Fibroblast of lung (primary cell): ENCODE data around the gene ZSCAN9.

Experiments
- CTCF ChIP-seq, 2 donors: IDR thresholded peaks in 1 of 2; conservative IDR thresholded peaks in 1 of 2; 1 replicate in 1 of 2; 2 replicates in 1 of 2; pipeline ENCODE4 v1.5.1; 2011 to 2012; ENCODE audit warnings: low read length in 2 of 2, control low read depth in 1 of 2, inconsistent platforms in 1 of 2, low read depth in 1 of 2, mild to moderate bottlenecking in 1 of 2
- EZH2 ChIP-seq: IDR thresholded peaks from 2 replicates; pipeline ENCODE4 v1.5.1; 2012; ENCODE audit warnings: low read length, control low read depth, mild to moderate bottlenecking; ENCODE audit errors: missing control alignments

GRCh38 chr6:28188111-28188979 is 36.7 kb upstream of the ZSCAN9 start:
- TF ChIP-seq CTCF (conservative IDR thresholded peaks at IDR 0.05 in 1 of 2, IDR thresholded peaks at IDR 0.05 in 1 of 2; ENCODE audit: low read depth in 1 of 2, low read length in 2 of 2) (no peak), EZH2 (no peak)
